ENCODE results near the gene MCU.
"Not testable (repeated sequence)": the region's sequence is repeated elsewhere in the genome, so short reads cannot be mapped to it uniquely, and the experiment has no call there.

MCU gene

GRCh38 chr10:72850861-72851260 lies 158.9 kb downstream of the MCU start:
- DNase-seq, result no peak

GRCh38 chr10:72851509-72851908 lies 159.6 kb downstream of the MCU start:
- no peak for DNase-seq

GRCh38 chr10:72852508-72852907 lies 160.6 kb downstream of the MCU start:
- no peak for DNase-seq

- DNase-seq, result no peak
Observed at GRCh38 chr10:72855129-72855528, 163.2 kb downstream of the MCU start.

GRCh38 chr10:72855790-72856189 lies 163.8 kb downstream of the MCU start:
- DNase-seq, result no peak

- no peak for DNase-seq
Observed at GRCh38 chr10:72858067-72858466, 166.1 kb downstream of the MCU start.

- no peak for DNase-seq
Observed at GRCh38 chr10:72862957-72863356, 171.0 kb downstream of the MCU start.

- DNase-seq, result peak; percentile 43
Observed at GRCh38 chr10:72875250-72876055, 183.5 kb downstream of the MCU start.

- DNase-seq, result no peak
Observed at GRCh38 chr10:72879245-72879644, 187.3 kb downstream of the MCU start.

GRCh38 chr10:72881291-72881690 lies 189.3 kb downstream of the MCU start:
- DNase-seq, result no peak

- DNase-seq, result no peak
Observed at GRCh38 chr10:72883861-72884260, 191.9 kb downstream of the MCU start.

GRCh38 chr10:72885953-72886352 lies 194.0 kb downstream of the MCU start:
- no peak for DNase-seq

GRCh38 chr10:72886621-72887020 lies 194.7 kb downstream of the MCU start:
- DNase-seq, result no peak

GRCh38 chr10:72887043-72887442 lies 195.1 kb downstream of the MCU start:
- DNase-seq, result no peak

GRCh38 chr10:72888151-72888638 lies 196.3 kb downstream of the MCU start:
- no peak for DNase-seq

GRCh38 chr10:72889391-72889831 lies 197.5 kb downstream of the MCU start:
- no peak for DNase-seq

GRCh38 chr10:72890086-72890485 lies 198.1 kb downstream of the MCU start:
- no peak for DNase-seq

- no peak for DNase-seq
Observed at GRCh38 chr10:72893136-72893798, 201.3 kb downstream of the MCU start, which contains the start of gene OIT3. TSS of gene OIT3 (plus strand) at chr10:72893739. CDS start at chr10:72893799, 60 bp downstream.

GRCh38 chr10:72895236-72895850 lies 203.4 kb downstream of the MCU start:
- DNase-seq, result no peak

- no peak for DNase-seq
Observed at GRCh38 chr10:72898616-72899015, 206.7 kb downstream of the MCU start.

GRCh38 chr10:72899545-72899944 lies 207.6 kb downstream of the MCU start:
- DNase-seq, result no peak

GRCh38 chr10:72903941-72904446 lies 212.1 kb downstream of the MCU start:
- DNase-seq, result not testable (repeated sequence)

- no peak for DNase-seq
Observed at GRCh38 chr10:72904806-72905205, 212.9 kb downstream of the MCU start.
